ENCODE data around the gene MYO1C. TPM values are rescaled to one million over a fixed set of nuclear protein-coding genes. Genes with fewer than 3 reads are reported as not detected.

MYO1C gene
- total RNA-seq, 1 experiment from 2014 or later, result 251 TPM

DNA sequence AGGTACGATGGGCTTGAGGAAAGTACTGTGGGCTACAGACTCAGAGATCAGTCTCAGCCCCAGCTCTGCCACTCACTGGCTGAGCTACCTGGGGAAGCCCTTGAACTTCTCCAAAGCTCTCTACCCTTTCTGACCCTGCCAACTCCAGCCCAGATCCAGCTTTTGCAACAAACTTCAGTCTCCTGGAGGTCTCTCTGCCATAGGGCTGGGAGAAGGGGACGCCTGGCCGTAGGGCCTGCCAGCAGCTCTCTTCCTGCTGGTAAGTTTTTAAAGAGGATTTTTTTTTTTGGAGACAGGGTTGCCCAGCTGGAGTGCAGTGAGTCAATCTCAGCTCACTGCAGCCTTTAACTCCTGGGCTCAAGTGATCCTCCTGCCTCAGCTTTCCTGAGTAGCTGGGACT is 12.4 kb upstream of the MYO1C start:
- Histone ChIP-seq H3K9me3 (ENCODE audit: control insufficient read depth, insufficient read depth, low read depth, low read length) (no peaks in the 10 kb centered on the region), H3K27me3 (ENCODE audit: control insufficient read depth, insufficient read depth, low read length) (no peaks in the 10 kb centered on the region), H3K36me3 (ENCODE audit: control insufficient read depth, insufficient read depth, low read length) (no peaks in the 10 kb centered on the region), H3K4me1 (ENCODE audit: control insufficient read depth, insufficient read depth, low read length) (no peaks in the 10 kb centered on the region), H3K27ac (ENCODE audit: low read length) (no peak overlapping the region), H3K4me3 (ENCODE audit: low read depth in 2 of 2, low read length in 2 of 2) (no peak overlapping the region)
- TF ChIP-seq, protein P1, sequence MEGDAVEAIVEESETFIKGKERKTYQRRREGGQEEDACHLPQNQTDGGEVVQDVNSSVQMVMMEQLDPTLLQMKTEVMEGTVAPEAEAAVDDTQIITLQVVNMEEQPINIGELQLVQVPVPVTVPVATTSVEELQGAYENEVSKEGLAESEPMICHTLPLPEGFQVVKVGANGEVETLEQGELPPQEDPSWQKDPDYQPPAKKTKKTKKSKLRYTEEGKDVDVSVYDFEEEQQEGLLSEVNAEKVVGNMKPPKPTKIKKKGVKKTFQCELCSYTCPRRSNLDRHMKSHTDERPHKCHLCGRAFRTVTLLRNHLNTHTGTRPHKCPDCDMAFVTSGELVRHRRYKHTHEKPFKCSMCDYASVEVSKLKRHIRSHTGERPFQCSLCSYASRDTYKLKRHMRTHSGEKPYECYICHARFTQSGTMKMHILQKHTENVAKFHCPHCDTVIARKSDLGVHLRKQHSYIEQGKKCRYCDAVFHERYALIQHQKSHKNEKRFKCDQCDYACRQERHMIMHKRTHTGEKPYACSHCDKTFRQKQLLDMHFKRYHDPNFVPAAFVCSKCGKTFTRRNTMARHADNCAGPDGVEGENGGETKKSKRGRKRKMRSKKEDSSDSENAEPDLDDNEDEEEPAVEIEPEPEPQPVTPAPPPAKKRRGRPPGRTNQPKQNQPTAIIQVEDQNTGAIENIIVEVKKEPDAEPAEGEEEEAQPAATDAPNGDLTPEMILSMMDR (IDR thresholded peaks at IDR 0.05), result no peak
- TF ChIP-seq, protein P2, sequence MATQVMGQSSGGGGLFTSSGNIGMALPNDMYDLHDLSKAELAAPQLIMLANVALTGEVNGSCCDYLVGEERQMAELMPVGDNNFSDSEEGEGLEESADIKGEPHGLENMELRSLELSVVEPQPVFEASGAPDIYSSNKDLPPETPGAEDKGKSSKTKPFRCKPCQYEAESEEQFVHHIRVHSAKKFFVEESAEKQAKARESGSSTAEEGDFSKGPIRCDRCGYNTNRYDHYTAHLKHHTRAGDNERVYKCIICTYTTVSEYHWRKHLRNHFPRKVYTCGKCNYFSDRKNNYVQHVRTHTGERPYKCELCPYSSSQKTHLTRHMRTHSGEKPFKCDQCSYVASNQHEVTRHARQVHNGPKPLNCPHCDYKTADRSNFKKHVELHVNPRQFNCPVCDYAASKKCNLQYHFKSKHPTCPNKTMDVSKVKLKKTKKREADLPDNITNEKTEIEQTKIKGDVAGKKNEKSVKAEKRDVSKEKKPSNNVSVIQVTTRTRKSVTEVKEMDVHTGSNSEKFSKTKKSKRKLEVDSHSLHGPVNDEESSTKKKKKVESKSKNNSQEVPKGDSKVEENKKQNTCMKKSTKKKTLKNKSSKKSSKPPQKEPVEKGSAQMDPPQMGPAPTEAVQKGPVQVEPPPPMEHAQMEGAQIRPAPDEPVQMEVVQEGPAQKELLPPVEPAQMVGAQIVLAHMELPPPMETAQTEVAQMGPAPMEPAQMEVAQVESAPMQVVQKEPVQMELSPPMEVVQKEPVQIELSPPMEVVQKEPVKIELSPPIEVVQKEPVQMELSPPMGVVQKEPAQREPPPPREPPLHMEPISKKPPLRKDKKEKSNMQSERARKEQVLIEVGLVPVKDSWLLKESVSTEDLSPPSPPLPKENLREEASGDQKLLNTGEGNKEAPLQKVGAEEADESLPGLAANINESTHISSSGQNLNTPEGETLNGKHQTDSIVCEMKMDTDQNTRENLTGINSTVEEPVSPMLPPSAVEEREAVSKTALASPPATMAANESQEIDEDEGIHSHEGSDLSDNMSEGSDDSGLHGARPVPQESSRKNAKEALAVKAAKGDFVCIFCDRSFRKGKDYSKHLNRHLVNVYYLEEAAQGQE (IDR thresholded peaks at IDR 0.05; ENCODE audit: insufficient read depth in 1 of 2, low read depth in 2 of 2, low read length in 1 of 2), result no peak
- TF ChIP-seq TCF7L2 (IDR thresholded peaks at IDR 0.05; ENCODE audit: low read depth, low read length) (no peak), POLR2AphosphoS5 (IDR thresholded peaks at IDR 0.05; ENCODE audit: low read depth, low read length) (no peak), SIN3A (IDR thresholded peaks at IDR 0.05; ENCODE audit: borderline replicate concordance, insufficient read depth, low read depth, low read length) (no peak)
- ATAC-seq (no peak), DNase-seq (ENCODE audit: low read depth, low spot score) (no peak)
- BruUV-seq (replicated peaks), result no TSS peak
- in situ Hi-C loops (cut with HindIII; ENCODE audit: low pct_unique_long_range_greater_than_20kb, low sequenced_read_pairs) (no loop called here), intact Hi-C loops (cut with micrococcal nuclease; ENCODE audit: unreplicated experiment) (no loop called here)
- CTCF ChIA-PET, result no interaction called here
- POLR2A ChIA-PET, result no interaction called here

DNA sequence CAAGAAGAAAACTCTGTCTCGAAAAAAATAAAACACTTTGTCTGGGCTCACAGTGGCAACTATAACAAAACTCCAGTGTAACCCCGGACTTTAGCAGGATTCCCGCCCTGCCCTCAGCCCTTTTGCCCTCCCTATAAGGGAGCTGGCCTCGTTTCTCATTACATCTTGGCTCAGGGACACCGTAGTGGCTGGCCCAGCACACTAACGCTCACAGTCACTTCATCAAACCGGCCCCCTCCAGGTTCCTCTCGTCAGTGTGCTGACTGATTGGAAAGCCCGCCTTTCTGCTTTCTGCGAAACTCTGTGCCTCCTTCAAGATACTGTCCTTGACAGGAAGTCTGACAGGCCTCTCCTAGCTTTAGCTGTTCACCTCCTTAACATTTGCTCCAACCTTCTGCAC is 11.2 kb upstream of the MYO1C start:
- in situ Hi-C loops (cut with HindIII; ENCODE audit: low pct_unique_long_range_greater_than_20kb, low sequenced_read_pairs) (no loop called here), intact Hi-C loops (cut with micrococcal nuclease; ENCODE audit: unreplicated experiment) (no loop called here)
- TF ChIP-seq, protein P1 (IDR thresholded peaks at IDR 0.05), result no peak
- TF ChIP-seq TCF7L2 (IDR thresholded peaks at IDR 0.05; ENCODE audit: low read depth, low read length) (no peak), POLR2AphosphoS5 (IDR thresholded peaks at IDR 0.05; ENCODE audit: low read depth, low read length) (no peak), SIN3A (IDR thresholded peaks at IDR 0.05; ENCODE audit: borderline replicate concordance, insufficient read depth, low read depth, low read length) (no peak)
- TF ChIP-seq, protein P2 (IDR thresholded peaks at IDR 0.05; ENCODE audit: insufficient read depth in 1 of 2, low read depth in 2 of 2, low read length in 1 of 2), result no peak
- H3K27ac ChIP-seq (ENCODE audit: low read length), result no peak overlapping the region
- POLR2A ChIA-PET, result interaction anchor here (0.9 kb wide), 1 partner anchor 9 kb away, joined by 4 read pairs; no protein-coding TSS in a partner anchor
- ATAC-seq (no peak), DNase-seq (ENCODE audit: low read depth, low spot score) (no peak)
- no peak overlapping the region for H3K4me3 ChIP-seq (ENCODE audit: low read depth in 2 of 2, low read length in 2 of 2)
- BruUV-seq (replicated peaks), result no TSS peak
- H3K27me3 ChIP-seq (ENCODE audit: control insufficient read depth, insufficient read depth, low read length), result no peaks in the 10 kb centered on the region
- H3K4me1 ChIP-seq (ENCODE audit: control insufficient read depth, insufficient read depth, low read length), result no peaks in the 10 kb centered on the region
- H3K36me3 ChIP-seq (ENCODE audit: control insufficient read depth, insufficient read depth, low read length), result no peaks in the 10 kb centered on the region
- CTCF ChIA-PET, result no interaction called here
- no peaks in the 10 kb centered on the region for H3K9me3 ChIP-seq (ENCODE audit: control insufficient read depth, insufficient read depth, low read depth, low read length)
